Osteocyte (in vitro differentiated cells): Measurements from ENCODE around the gene IL34. TPM values are rescaled to one million over a fixed set of nuclear protein-coding genes. Genes with fewer than 3 reads are reported as not detected.

Source experiments
- DNase-seq: peaks from one replicate; pipeline ENCODE4 v3.0.0; 2021; ENCODE audit warnings: mixed read lengths; ENCODE audit not compliant: unreplicated experiment; ENCODE audit errors: extremely low spot score
- H3K27ac Mint-ChIP-seq: one replicate; pipeline ENCODE4 v1.8.0; 2021; ENCODE audit warnings: mild to moderate bottlenecking, mixed read lengths; ENCODE audit not compliant: unreplicated experiment
- H3K27me3 Mint-ChIP-seq: one replicate; pipeline ENCODE4 v1.8.0; 2021; ENCODE audit warnings: mixed read lengths; ENCODE audit not compliant: unreplicated experiment
- H3K36me3 Mint-ChIP-seq: one replicate; pipeline ENCODE4 v1.8.0; 2021; ENCODE audit warnings: mixed read lengths; ENCODE audit not compliant: unreplicated experiment
- H3K4me1 Mint-ChIP-seq: one replicate; pipeline ENCODE4 v1.8.0; 2021; ENCODE audit warnings: mixed read lengths; ENCODE audit not compliant: unreplicated experiment
- H3K4me3 Mint-ChIP-seq: one replicate; pipeline ENCODE4 v1.8.0; 2021; ENCODE audit warnings: mild to moderate bottlenecking, moderate library complexity, mixed read lengths; ENCODE audit not compliant: unreplicated experiment
- H3K9me3 Mint-ChIP-seq: one replicate; pipeline ENCODE4 v1.8.0; 2021; ENCODE audit warnings: mixed read lengths; ENCODE audit not compliant: unreplicated experiment
- total RNA-seq: library from RNA; stranded (reverse); gene quantifications from 2 replicates; pipeline ENCODE4 v1.2.1, GENCODE V29; 2021
- TF ChIP-seq, protein P1 (sequence below): fragments of 200-600 bp; sonication (generic); IDR thresholded peaks from 2 replicates; pipeline ENCODE4 v1.5.0; 2021; ENCODE audit warnings: antibody characterized with exemption, mild to moderate bottlenecking, moderate library complexity

The IL34 gene
- total RNA-seq, 1 donor from 2014 or later, result 12.7 TPM

DNA sequence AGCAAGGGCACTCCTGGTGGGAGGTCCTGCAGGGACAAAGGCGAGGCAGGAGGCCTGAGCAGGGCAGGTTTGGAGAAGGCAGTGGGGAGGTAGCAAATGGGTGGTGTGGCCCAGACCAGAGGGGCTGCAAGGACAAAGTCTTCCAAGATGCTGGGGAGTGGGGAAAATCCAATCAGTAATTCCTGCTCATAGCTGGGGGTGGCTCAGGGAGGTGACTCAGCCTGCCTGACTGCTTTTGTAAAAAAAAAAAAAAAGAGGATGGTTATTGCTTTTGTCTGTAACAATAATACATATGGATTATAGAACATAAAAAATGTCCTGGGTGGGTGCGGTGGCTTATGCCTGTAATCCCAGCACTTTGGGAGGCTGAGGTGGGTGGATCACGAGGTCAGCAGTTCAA, 5.2 kb downstream of the IL34 start:
- Mint-ChIP-seq H3K4me3 (no peak overlapping the region), H3K4me1 (peaks cover 66% of the 10 kb centered on the region), H3K27me3 (no peaks in the 10 kb centered on the region), H3K9me3 (no peaks in the 10 kb centered on the region), H3K36me3 (no peaks in the 10 kb centered on the region), H3K27ac (peak overlapping the region; percentile 17)
- TF ChIP-seq, protein P1, sequence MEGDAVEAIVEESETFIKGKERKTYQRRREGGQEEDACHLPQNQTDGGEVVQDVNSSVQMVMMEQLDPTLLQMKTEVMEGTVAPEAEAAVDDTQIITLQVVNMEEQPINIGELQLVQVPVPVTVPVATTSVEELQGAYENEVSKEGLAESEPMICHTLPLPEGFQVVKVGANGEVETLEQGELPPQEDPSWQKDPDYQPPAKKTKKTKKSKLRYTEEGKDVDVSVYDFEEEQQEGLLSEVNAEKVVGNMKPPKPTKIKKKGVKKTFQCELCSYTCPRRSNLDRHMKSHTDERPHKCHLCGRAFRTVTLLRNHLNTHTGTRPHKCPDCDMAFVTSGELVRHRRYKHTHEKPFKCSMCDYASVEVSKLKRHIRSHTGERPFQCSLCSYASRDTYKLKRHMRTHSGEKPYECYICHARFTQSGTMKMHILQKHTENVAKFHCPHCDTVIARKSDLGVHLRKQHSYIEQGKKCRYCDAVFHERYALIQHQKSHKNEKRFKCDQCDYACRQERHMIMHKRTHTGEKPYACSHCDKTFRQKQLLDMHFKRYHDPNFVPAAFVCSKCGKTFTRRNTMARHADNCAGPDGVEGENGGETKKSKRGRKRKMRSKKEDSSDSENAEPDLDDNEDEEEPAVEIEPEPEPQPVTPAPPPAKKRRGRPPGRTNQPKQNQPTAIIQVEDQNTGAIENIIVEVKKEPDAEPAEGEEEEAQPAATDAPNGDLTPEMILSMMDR, result no peak
- DNase-seq, result no peak

- Mint-ChIP-seq H3K9me3 (no peaks in the 10 kb centered on the region), H3K4me1 (peaks cover 59% of the 10 kb centered on the region), H3K27me3 (no peaks in the 10 kb centered on the region), H3K36me3 (no peaks in the 10 kb centered on the region), H3K4me3 (no peak overlapping the region), H3K27ac (peak overlapping the region; percentile 65)
- TF ChIP-seq, protein P1, result no peak
- no peak for DNase-seq
These were observed 6.0 kb downstream of the IL34 start for GRCh38 chr16:70652322-70652721.

DNA sequence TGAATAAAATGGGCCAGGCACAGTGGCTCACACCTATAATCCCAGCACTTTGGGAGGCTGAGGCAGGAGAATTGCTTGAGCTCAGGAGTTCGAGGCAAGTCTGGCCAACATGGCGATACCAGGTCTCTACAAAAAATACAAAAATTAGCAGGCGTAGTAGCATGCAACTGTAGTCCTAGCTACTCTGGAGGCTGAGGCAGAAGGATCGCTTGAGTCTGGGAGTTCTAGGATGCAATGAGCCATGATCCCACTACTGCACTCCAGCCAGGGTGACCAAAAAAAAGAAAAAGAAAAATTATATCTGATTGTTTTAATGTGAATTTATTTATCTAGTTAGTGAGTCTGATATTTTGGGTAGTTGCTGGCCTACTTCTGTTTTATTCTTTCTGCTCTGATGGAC, 7.0 kb downstream of the IL34 start:
- Mint-ChIP-seq H3K27me3 (no peaks in the 10 kb centered on the region), H3K9me3 (no peaks in the 10 kb centered on the region), H3K4me3 (no peak overlapping the region), H3K36me3 (no peaks in the 10 kb centered on the region), H3K27ac (peak overlapping the region; percentile 61), H3K4me1 (peaks cover 48% of the 10 kb centered on the region)
- TF ChIP-seq, protein P1, result no peak
- DNase-seq, result no peak

GRCh38 chr16:70653809-70654771, 7.7 kb downstream of the IL34 start:
- H3K4me3 Mint-ChIP-seq, result peak overlapping the region; percentile 52
- peaks cover 41% of the 10 kb centered on the region for H3K4me1 Mint-ChIP-seq
- TF ChIP-seq, protein P1, result peak; percentile 89
- H3K36me3 Mint-ChIP-seq, result no peaks in the 10 kb centered on the region
- no peaks in the 10 kb centered on the region for H3K27me3 Mint-ChIP-seq
- H3K9me3 Mint-ChIP-seq, result no peaks in the 10 kb centered on the region
- peak overlapping the region; percentile 61 for H3K27ac Mint-ChIP-seq
- DNase-seq, result peak; percentile 95

- DNase-seq, result no peak
- Mint-ChIP-seq H3K4me3 (no peak overlapping the region), H3K4me1 (peaks cover 29% of the 10 kb centered on the region), H3K9me3 (no peaks in the 10 kb centered on the region), H3K36me3 (no peaks in the 10 kb centered on the region), H3K27me3 (no peaks in the 10 kb centered on the region), H3K27ac (no peak overlapping the region)
- TF ChIP-seq, protein P1, result no peak
These were observed 9.8 kb downstream of the IL34 start for GRCh38 chr16:70656065-70656711.
